Skeletal muscle satellite cell (primary cell): ENCODE data around the gene IFT22. TPM values are rescaled to one million over a fixed set of nuclear protein-coding genes. Genes with fewer than 3 reads are reported as not detected.
A peak's percentile ranks its signal among the peaks of the same experiment; 100 is the strongest.

Experiments
- H3K27me3 ChIP-seq: 2 replicates; pipeline ENCODE4 v1.7.0; 2013; ENCODE audit warnings: low read length; ENCODE audit not compliant: control insufficient read depth, insufficient read depth
- H3K36me3 ChIP-seq: 2 replicates; pipeline ENCODE4 v1.7.0; 2013; ENCODE audit warnings: mild to moderate bottlenecking, control low read depth, low read length; ENCODE audit not compliant: insufficient read depth
- H3K4me1 ChIP-seq: 2 replicates; pipeline ENCODE4 v1.7.0; 2013; ENCODE audit warnings: low read length; ENCODE audit not compliant: control insufficient read depth, insufficient read depth
- H3K4me2 ChIP-seq: 2 replicates; pipeline ENCODE4 v1.7.0; 2013; ENCODE audit warnings: mild to moderate bottlenecking, low read length
- H3K4me3 ChIP-seq: 2 replicates; pipeline ENCODE4 v1.7.0; 2013; ENCODE audit warnings: low read length
- H3K9ac ChIP-seq: 2 replicates; pipeline ENCODE4 v1.7.0; 2013; ENCODE audit warnings: mild to moderate bottlenecking, low read depth, low read length, moderate library complexity
- H3K9me3 ChIP-seq: replicated peaks from 2 replicates; pipeline ENCODE4 v1.7.0; 2013; ENCODE audit warnings: mild to moderate bottlenecking, control low read depth, low read length
- total RNA-seq: library from RNA; depleted of rRNA; stranded (reverse); fragments of >200 nt; gene quantifications from 2 replicates; pipeline ENCODE4 v1.2.3, GENCODE V29; 2012; rRNA removed

The IFT22 gene
- total RNA-seq = 11.2 and 22.3 TPM in 2 replicates

- Histone ChIP-seq H3K36me3 (peaks cover 3% of the 10 kb centered on the region), H3K4me2 (peak within 1 kb of the TSS; percentile 82), H3K4me3 (peak within 1 kb of the TSS; percentile 96), H3K27me3 (peaks cover 2% of the 10 kb centered on the region), H3K9ac (peak within 1 kb of the TSS; percentile 89), H3K9me3 (no peaks in the 10 kb centered on the region), H3K4me1 (peaks cover 9% of the 10 kb centered on the region)
Observed at GRCh38 chr7:101321491-101322401, at the start of gene IFT22. Gene IFT22 (minus strand): TSS chr7:101321812. CDS start chr7:101321709, 103 bp downstream.

GRCh38 chr7:101370836-101371235 lies 49.2 kb upstream of the IFT22 start:
- H3K9ac ChIP-seq = no peak overlapping the region

GRCh38 chr7:101368422-101369165 lies 47.0 kb upstream of the IFT22 start:
- Histone ChIP-seq H3K4me2 (no peak overlapping the region), H3K9me3 (no peaks in the 10 kb centered on the region), H3K36me3 (no peaks in the 10 kb centered on the region), H3K9ac (no peak overlapping the region), H3K4me1 (peaks cover 3% of the 10 kb centered on the region), H3K4me3 (no peak overlapping the region), H3K27me3 (peaks cover 44% of the 10 kb centered on the region)

More at GRCh38 chr7:101370836-101371235, 49.2 kb upstream of the IFT22 start:
- H3K4me3 ChIP-seq = no peak overlapping the region
- no peak overlapping the region for H3K4me2 ChIP-seq
- H3K36me3 ChIP-seq = no peaks in the 10 kb centered on the region
- H3K4me1 ChIP-seq = no peaks in the 10 kb centered on the region
- H3K9me3 ChIP-seq = no peaks in the 10 kb centered on the region
- peaks cover 46% of the 10 kb centered on the region for H3K27me3 ChIP-seq

GRCh38 chr7:101367676-101368075 lies 46.1 kb upstream of the IFT22 start:
- H3K4me1 ChIP-seq = peaks cover 4% of the 10 kb centered on the region
- H3K36me3 ChIP-seq = no peaks in the 10 kb centered on the region
- H3K9ac ChIP-seq = no peak overlapping the region
- peaks cover 38% of the 10 kb centered on the region for H3K27me3 ChIP-seq
- no peak overlapping the region for H3K4me3 ChIP-seq
- H3K4me2 ChIP-seq = no peak overlapping the region
- H3K9me3 ChIP-seq = no peaks in the 10 kb centered on the region

GRCh38 chr7:101365956-101366355 lies 44.3 kb upstream of the IFT22 start:
- no peak overlapping the region for H3K9ac ChIP-seq
- no peak overlapping the region for H3K4me2 ChIP-seq
- H3K36me3 ChIP-seq = no peaks in the 10 kb centered on the region
- H3K4me3 ChIP-seq = no peak overlapping the region
- H3K27me3 ChIP-seq = peaks cover 32% of the 10 kb centered on the region
- H3K9me3 ChIP-seq = no peaks in the 10 kb centered on the region
- peaks cover 4% of the 10 kb centered on the region for H3K4me1 ChIP-seq

GRCh38 chr7:101363734-101364374 lies 42.2 kb upstream of the IFT22 start:
- Histone ChIP-seq H3K4me1 (peaks cover 4% of the 10 kb centered on the region), H3K4me2 (peak overlapping the region; percentile 78), H3K9ac (no peak overlapping the region), H3K4me3 (peak overlapping the region; percentile 58), H3K27me3 (peaks cover 27% of the 10 kb centered on the region), H3K9me3 (no peaks in the 10 kb centered on the region), H3K36me3 (no peaks in the 10 kb centered on the region)

- H3K9ac ChIP-seq = no peak overlapping the region
- H3K9me3 ChIP-seq = no peaks in the 10 kb centered on the region
- peak overlapping the region; percentile 78 for H3K4me2 ChIP-seq
- H3K4me1 ChIP-seq = peaks cover 4% of the 10 kb centered on the region
- H3K27me3 ChIP-seq = peaks cover 27% of the 10 kb centered on the region
- peak overlapping the region; percentile 58 for H3K4me3 ChIP-seq
- H3K36me3 ChIP-seq = no peaks in the 10 kb centered on the region
Observed at GRCh38 chr7:101363196-101363733, 41.7 kb upstream of the IFT22 start.

- Histone ChIP-seq H3K4me3 (peak within 1 kb of the TSS; percentile 58), H3K27me3 (peaks cover 22% of the 10 kb centered on the region), H3K36me3 (no peaks in the 10 kb centered on the region), H3K4me2 (peak within 1 kb of the TSS; percentile 78), H3K9me3 (no peaks in the 10 kb centered on the region), H3K9ac (no peak within 1 kb of the TSS), H3K4me1 (peaks cover 4% of the 10 kb centered on the region)
Observed at GRCh38 chr7:101362334-101363195, 41.0 kb upstream of the IFT22 start, which contains the start of gene COL26A1. Gene COL26A1 (plus strand): TSS chr7:101362875. CDS start chr7:101363033, 158 bp downstream.

GRCh38 chr7:101357433-101357832 lies 35.8 kb upstream of the IFT22 start:
- H3K36me3 ChIP-seq = no peaks in the 10 kb centered on the region
- no peak overlapping the region for H3K4me3 ChIP-seq
- H3K27me3 ChIP-seq = peaks cover 14% of the 10 kb centered on the region
- no peak overlapping the region for H3K9ac ChIP-seq
- H3K4me1 ChIP-seq = no peaks in the 10 kb centered on the region
- H3K4me2 ChIP-seq = no peak overlapping the region
- H3K9me3 ChIP-seq = no peaks in the 10 kb centered on the region

- Histone ChIP-seq H3K27me3 (peaks cover 18% of the 10 kb centered on the region), H3K9ac (no peak overlapping the region), H3K4me1 (no peaks in the 10 kb centered on the region), H3K4me3 (no peak overlapping the region), H3K9me3 (no peaks in the 10 kb centered on the region), H3K36me3 (no peaks in the 10 kb centered on the region), H3K4me2 (no peak overlapping the region)
Observed at GRCh38 chr7:101352920-101353308, 31.3 kb upstream of the IFT22 start.
